HG03139 (cell line): Measurements from ENCODE around the gene NPEPL1.

Experiments
- ATAC-seq: cut with Tn5 transposase; IDR thresholded peaks from one replicate; pipeline ENCODE4 v1.9.1; 2021; ENCODE audit not compliant: unreplicated experiment

NPEPL1 gene

GRCh38 chr20:58682656-58683531, 9.7 kb upstream of the NPEPL1 start:
- no peak for ATAC-seq

DNA sequence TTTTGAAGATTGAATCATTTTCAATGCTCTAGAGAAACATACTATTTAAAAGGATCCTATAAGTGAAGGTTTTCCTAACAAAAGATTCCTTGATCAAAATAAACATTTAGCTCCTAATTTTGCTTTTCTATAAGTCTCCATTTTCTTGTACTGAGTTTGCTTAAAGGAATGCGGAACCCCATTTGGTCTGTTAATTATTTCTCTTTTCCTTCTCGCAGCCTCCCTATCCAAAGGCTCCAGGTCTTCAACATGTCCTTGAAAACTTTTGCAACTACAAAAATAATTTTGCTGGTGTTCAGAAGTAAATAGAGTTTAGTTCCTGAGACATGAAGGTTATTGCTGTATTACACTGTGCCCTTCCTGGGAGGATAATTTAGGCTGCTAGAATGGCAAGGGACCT, 8.3 kb upstream of the NPEPL1 start:
- ATAC-seq = no peak

DNA sequence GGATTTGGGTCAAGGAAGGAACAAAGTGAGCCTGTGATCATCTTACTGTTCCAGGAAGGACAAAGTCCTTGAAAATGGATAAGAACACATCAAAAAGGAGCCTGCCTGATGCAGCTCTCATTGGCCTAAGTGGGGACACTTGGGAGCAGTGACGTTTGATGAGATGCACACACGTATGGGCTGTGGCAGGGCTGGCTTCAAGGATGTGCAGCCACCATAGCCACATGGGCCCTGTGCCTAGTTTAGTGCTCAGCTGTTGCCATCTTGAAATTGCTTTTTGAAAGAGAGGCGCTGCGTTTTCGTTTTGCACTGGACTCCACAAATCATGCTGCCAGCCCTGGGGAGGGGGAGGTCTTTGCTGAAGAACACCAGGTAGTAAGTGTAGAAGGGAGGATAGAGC, 6.6 kb upstream of the NPEPL1 start:
- ATAC-seq = no peak

DNA sequence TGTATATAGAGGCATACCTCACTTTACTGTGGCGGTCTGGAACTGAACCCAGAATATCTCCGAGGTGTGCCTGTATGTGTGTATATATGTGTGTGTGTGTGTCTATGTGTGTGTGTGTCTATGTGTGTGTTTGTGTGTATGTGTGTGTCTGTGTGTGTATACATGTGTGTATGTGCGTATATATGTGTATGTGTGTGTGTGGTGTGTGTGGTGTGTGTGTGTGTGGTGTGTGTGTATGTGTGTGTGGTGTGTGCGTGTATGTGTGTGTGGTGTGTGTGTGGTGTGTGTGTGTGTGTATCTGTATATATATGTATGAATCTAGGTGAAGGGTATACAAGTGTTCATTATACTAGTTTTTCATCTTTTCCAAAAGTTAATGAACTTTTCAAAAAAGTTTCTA, 4.2 kb upstream of the NPEPL1 start:
- ATAC-seq = no peak

- ATAC-seq = no peak
These were observed 3.8 kb upstream of the NPEPL1 start for GRCh38 chr20:58688840-58689239.

DNA sequence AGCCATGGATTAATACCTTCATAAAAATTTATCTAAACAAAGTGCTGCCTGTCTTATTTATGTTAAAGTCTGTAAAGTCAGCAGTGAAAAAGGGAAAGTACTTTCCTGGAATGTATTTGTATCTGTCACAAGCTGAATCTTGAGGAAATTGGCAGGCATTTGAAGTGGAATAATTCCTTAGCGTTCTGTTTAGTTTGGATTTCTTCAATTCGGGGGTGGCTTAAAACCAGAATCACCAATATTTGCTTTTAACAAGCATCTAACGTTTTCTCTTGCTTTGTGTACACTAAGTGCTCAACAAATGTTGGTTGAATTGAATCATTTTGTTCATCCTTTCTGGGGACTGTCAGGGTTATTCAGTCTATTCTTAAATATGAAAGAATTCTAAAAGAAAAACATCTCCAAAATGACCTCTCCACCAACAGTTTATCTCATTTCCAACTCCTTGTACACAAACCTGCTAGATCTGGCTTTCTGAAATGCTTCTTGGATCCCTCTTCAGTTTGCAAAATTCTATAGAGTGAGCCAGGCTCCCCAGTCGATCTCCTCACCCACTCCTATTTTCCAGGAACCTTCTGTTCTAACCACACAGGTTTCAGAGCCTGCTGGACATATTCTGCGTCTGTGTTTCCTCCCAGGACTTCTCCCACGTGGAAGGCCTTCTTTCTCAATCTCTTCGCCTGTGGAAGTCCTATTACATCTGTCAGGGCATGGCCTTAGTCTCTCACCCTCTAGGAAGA, 2.0 kb upstream of the NPEPL1 start:
- ATAC-seq = no peak

DNA sequence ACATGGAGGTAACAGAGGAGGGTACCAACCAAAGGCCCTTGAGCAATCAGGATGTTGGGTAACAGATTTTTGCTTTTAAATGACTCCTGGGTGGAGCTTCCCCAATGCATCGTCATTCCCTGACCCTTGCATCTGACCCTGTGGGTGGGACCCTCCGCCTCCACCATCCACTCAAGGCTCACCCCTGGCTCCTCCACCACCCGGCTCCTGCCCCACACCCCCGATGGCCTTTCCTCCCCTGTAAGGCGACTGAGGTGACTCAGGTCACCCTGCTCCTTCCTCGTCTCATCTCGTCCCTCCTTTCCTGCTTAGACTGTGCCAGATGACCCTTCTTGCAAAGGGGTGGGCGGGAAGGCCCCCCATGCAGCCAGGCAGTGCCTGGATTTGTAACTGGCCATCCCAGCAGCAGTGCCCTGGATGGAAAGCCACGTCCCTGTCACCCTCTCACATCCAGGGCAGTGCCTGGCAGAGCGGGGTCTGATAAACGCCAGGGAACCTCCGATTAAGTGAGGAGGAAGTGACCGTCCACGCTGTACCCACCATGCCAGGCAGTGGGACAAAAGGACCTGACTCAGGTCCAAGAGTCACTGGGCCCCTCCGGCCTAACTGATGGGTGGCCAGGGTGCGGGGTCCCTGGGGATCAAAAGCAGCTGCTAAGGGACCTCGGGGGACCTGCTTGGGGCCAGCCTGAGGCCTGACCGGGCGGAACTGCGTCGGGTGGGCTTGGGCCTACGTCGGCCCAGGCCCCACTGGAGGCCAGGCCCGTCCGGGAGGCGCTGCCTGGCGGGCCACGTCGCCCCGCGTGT, 624 bp upstream of the NPEPL1 start:
- peak; percentile 7 for ATAC-seq

GRCh38 chr20:58693226-58694006, 816 bp downstream of the NPEPL1 start:
- no peak for ATAC-seq

DNA sequence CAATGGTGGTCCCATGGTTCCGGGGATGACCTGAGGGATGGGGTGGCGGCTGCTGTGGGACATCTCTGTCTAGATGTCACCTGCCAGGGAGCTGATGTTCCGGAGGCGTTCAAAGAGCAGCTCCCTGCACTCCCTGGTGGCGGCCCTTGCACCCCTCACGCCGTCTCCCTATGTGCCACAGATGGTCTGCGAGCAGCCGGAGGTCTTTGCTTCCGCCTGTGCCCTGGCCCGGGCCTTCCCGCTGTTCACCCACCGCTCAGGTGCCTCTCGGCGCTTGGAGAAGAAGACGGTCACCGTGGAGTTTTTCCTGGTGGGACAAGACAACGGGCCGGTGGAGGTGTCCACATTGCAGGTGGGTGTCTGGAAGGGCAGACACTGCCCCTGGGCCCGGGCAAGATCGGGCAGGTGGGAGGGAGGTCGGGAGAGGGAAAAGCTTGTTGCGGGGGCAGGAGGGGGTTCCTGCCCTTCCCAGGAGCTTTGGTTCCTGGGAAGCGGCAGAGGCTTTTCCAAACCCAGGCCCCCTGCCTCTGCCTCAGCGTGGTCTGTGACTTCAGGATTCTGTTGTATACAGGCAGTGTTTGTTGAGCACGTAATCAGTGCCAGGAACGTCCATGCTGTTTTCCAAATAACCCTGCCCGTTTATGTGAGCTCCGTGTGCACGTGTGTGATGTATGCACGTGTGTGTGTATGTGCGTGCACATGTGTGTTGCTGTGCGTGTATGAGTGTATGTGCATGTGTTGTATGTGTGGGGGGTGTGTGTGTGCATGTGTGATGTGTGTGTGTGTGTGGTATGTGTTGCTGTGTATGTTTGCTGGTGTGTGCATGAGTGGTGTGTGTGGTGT, 1.9 kb downstream of the NPEPL1 start:
- ATAC-seq = no peak

DNA sequence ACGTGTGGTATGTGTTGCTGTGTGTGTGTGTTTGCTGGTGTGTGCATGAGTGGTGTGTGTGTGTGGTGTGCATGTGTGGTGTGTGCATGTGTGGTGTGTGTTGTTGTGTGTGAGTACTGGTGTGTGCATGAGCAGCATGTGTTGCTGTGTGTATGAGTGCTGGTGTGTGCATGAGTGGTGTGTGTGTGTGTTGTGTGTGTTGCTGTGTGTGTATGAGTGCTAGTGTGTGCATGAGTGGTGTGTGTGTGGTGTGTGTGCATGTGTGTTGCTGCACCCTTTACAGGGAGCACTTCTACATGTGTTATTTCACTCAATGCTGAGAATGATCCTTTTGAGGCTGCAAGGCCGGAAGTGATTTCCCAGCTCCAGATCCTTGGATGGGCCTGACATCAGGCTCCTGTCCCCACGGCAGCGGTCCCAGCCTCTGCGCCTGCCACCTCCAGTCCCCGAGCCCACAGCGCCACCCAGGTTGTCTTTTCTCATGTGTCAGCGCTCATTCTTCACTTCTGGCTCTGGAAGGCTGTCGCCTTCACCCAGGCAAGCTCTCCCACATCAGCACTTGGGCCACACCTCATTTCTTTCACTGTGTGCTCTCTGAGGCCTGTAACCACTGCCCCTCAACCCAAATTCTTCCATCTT, 2.6 kb downstream of the NPEPL1 start:
- no peak for ATAC-seq

- no peak for ATAC-seq
These were observed 3.3 kb downstream of the NPEPL1 start for GRCh38 chr20:58695895-58696375.

DNA sequence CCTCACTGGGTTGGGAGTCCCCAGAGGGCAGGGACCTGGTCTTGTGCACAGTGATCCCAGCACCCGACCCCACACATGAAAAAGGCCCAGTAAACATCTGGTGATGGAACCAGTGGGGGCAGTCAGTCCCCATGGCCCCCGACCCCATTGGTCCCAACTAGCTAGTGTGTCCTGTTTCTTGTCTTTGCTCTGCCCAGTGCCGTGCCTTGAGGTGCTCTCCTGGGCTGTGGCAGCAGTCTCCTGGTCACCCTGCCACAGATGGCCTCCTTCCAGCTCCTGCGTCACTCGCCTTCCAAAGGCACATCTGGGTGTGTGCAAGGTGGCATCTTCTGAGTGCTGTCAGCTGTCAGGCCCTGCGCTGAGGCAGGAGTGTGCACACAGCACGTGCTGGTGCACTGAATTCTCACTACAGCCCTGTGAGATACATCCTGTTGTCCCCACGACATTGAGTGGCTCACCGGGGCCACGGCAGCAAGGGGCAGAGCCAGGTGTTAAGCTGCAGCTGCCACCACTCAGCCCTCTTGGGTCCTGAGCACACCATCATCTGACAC, 3.9 kb downstream of the NPEPL1 start:
- ATAC-seq = no peak

- no peak for ATAC-seq
These were observed 4.7 kb downstream of the NPEPL1 start for GRCh38 chr20:58697201-58697866.

DNA sequence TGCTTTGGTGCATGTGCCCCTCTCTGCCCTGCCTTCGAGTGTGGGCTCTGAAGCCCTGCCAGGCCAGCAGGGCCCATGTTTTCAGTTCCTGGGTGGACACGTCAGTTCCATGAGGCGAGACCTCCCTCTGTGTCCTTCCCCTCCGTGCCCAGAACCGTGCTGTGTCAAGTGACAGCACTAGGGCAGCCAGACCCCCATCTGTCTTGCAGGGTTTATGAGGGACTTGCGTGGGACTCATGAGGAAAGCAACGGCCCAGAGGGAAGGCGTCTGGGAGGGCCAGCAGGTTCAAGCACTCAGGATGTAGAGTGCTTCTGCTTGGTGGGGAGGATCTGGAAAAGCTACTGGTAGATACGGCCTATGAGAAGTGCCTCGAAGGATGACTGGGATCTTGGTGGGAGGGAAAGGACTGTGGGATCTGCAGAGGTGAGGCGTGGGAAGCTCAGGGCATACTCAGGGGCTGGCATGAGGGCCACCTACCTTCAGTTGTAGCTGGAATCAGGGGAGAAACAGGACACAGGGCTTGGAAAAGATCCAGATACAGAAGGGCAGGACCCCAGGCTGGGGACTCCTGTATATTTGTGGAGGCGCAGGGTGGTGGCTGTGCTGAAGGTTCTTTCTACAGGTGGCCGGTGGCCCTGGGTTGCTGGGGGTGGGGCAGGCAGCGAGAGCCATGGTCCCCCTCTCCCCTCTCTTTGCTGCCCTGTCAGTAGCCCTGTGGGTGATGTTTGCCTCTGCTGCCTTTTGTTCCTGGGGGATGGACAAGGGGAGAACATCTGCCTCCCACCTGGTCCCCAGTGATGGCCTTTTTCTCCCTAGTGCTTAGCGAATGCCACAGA, 5.5 kb downstream of the NPEPL1 start:
- no peak for ATAC-seq

- no peak for ATAC-seq
These were observed 6.4 kb downstream of the NPEPL1 start for GRCh38 chr20:58698741-58699622.

DNA sequence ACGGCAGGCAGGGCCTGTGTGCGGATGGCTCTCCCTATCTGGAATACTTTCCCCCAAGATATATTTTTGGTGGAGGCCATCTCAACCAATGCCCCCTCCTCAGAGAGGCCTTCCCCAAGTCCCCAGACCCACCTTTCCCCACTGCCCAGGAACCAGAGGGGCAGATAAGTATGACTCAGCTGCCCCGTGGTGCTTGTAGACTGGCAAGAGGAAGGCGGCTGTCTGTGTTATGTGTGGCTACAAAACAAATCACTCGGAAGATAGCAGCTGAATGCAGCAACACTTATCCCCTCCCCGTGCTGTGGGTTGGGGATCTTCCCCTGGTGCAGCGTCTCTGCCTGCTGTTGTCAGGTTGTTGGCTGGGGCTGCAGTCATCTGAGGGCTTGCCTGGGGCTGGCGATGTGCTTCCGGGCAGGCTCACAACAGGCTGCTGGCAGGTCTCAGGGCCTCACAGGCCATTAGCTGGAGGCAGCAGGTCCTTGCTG, 7.1 kb downstream of the NPEPL1 start:
- ATAC-seq = no peak
